SK-N-SH treated with all-trans-retinoic acid at 6 μM for 48 hours (cell line): ENCODE results near the gene METTL26.

Experiments used
- BACH2 ChIP-seq: fragments of 250-450 bp; sonication (Bioruptor Pico); IDR thresholded peaks from 2 replicates; pipeline ENCODE4 v1.9.0; 2021; ENCODE audit warnings: mild to moderate bottlenecking, borderline replicate concordance
- OSR1 ChIP-seq: fragments of 250-450 bp; sonication (Bioruptor Pico); IDR thresholded peaks from 2 replicates; pipeline ENCODE4 v1.8.0; 2022; ENCODE audit warnings: moderate library complexity, mild to moderate bottlenecking, inconsistent platforms
- PATZ1 ChIP-seq: fragments of 250-450 bp; sonication (Bioruptor Pico); IDR thresholded peaks from 2 replicates; pipeline ENCODE4 v1.8.0; 2020; ENCODE audit warnings: mild to moderate bottlenecking, moderate library complexity, borderline replicate concordance
- POU6F1 ChIP-seq: fragments of 250-450 bp; sonication (Bioruptor Pico); IDR thresholded peaks from 2 replicates; pipeline ENCODE4 v1.8.0; 2021; ENCODE audit warnings: low read depth, mild to moderate bottlenecking, moderate library complexity, borderline replicate concordance
- PPARA ChIP-seq: fragments of 250-450 bp; sonication (Bioruptor Pico); IDR thresholded peaks from 2 replicates; pipeline ENCODE4 v1.5.0; 2020; ENCODE audit warnings: mild to moderate bottlenecking, borderline replicate concordance
- RARB ChIP-seq: fragments of 250-450 bp; sonication (Bioruptor Pico); IDR thresholded peaks from 2 replicates; pipeline ENCODE4 v1.8.0; 2021; ENCODE audit warnings: mild to moderate bottlenecking, moderate library complexity
- SNAI2 ChIP-seq: fragments of 250-450 bp; sonication (Bioruptor Pico); IDR thresholded peaks from 2 replicates; pipeline ENCODE4 v1.5.0; 2020; ENCODE audit warnings: mild to moderate bottlenecking, moderate library complexity
- TOX ChIP-seq: fragments of 250-450 bp; sonication (Bioruptor Pico); IDR thresholded peaks from 2 replicates; pipeline ENCODE4 v1.8.0; 2021; ENCODE audit warnings: mild to moderate bottlenecking, moderate library complexity, borderline replicate concordance
- TSHZ2 ChIP-seq: fragments of 250-450 bp; sonication (Bioruptor Pico); IDR thresholded peaks from 2 replicates; pipeline ENCODE4 v1.5.0; 2020; ENCODE audit warnings: mild to moderate bottlenecking, moderate library complexity
- ZC3H10 ChIP-seq: fragments of 250-450 bp; sonication (Bioruptor Pico); IDR thresholded peaks from 2 replicates; pipeline ENCODE4 v1.5.1; 2021; ENCODE audit warnings: mild to moderate bottlenecking, moderate library complexity
- ZFP3 ChIP-seq: fragments of 250-450 bp; sonication (Bioruptor Pico); IDR thresholded peaks from 2 replicates; pipeline ENCODE4 v1.5.0; 2020; ENCODE audit warnings: mild to moderate bottlenecking, moderate library complexity
- ZNF565 ChIP-seq: fragments of 450-650 bp; formaldehyde crosslinking; conservative IDR thresholded peaks from 2 replicates; pipeline ENCODE4 v1.5.0; 2020; ENCODE audit warnings: low read depth, mild to moderate bottlenecking, moderate library complexity
- TF ChIP-seq, protein P1 (sequence below): fragments of 250-450 bp; sonication (Bioruptor Pico); IDR thresholded peaks from 2 replicates; pipeline ENCODE4 v1.5.1; 2020; ENCODE audit warnings: low read depth, mild to moderate bottlenecking, moderate library complexity
- TF ChIP-seq, protein P2 (sequence below): fragments of 250-450 bp; sonication (Bioruptor Pico); IDR thresholded peaks from 2 replicates; pipeline ENCODE4 v1.5.1; 2021; ENCODE audit warnings: mild to moderate bottlenecking, moderate library complexity

GRCh38 chr16:669666-670065 lies 33.6 kb upstream of the METTL26 start:
- TF ChIP-seq POU6F1 (CRISPR knock-in tag) (no peak), ZNF565 (CRISPR knock-in tag) (no peak), PATZ1 (CRISPR knock-in tag) (no peak), TOX (CRISPR knock-in tag) (no peak), OSR1 (no peak), RARB (CRISPR knock-in tag) (no peak), BACH2 (no peak), PPARA (CRISPR knock-in tag) (no peak), ZC3H10 (CRISPR knock-in tag) (no peak), ZFP3 (CRISPR knock-in tag) (no peak), TSHZ2 (CRISPR knock-in tag) (no peak), SNAI2 (CRISPR knock-in tag) (no peak)
- TF ChIP-seq, protein P1, sequence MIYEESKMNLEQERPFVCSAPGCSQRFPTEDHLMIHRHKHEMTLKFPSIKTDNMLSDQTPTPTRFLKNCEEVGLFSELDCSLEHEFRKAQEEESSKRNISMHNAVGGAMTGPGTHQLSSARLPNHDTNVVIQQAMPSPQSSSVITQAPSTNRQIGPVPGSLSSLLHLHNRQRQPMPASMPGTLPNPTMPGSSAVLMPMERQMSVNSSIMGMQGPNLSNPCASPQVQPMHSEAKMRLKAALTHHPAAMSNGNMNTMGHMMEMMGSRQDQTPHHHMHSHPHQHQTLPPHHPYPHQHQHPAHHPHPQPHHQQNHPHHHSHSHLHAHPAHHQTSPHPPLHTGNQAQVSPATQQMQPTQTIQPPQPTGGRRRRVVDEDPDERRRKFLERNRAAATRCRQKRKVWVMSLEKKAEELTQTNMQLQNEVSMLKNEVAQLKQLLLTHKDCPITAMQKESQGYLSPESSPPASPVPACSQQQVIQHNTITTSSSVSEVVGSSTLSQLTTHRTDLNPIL (CRISPR knock-in tag) = no peak
- TF ChIP-seq, protein P2, sequence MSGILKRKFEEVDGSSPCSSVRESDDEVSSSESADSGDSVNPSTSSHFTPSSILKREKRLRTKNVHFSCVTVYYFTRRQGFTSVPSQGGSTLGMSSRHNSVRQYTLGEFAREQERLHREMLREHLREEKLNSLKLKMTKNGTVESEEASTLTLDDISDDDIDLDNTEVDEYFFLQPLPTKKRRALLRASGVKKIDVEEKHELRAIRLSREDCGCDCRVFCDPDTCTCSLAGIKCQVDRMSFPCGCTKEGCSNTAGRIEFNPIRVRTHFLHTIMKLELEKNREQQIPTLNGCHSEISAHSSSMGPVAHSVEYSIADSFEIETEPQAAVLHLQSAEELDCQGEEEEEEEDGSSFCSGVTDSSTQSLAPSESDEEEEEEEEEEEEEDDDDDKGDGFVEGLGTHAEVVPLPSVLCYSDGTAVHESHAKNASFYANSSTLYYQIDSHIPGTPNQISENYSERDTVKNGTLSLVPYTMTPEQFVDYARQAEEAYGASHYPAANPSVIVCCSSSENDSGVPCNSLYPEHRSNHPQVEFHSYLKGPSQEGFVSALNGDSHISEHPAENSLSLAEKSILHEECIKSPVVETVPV (CRISPR knock-in tag) = no peak
